ENCODE measurements around the gene FBXO15.

Gene FBXO15

GRCh38 chr18:74050807-74051206, 96.8 kb downstream of the FBXO15 start:
- no peak for DNase-seq

GRCh38 chr18:74040459-74041332, 106.9 kb downstream of the FBXO15 start:
- no peak for DNase-seq

- no peak for DNase-seq
These were observed 107.6 kb downstream of the FBXO15 start for GRCh38 chr18:74040008-74040407.

- no peak for DNase-seq
These were observed 118.5 kb downstream of the FBXO15 start for GRCh38 chr18:74029161-74029560.

All from NCI-H1417 treated with DMSO at 0.1 percent for 48 hours (cell line).